Measurements from ENCODE around the gene SPDEF.

GRCh38 chr6:34560366-34561226 is 4.5 kb upstream of the SPDEF start:
- TF ChIP-seq CTCF (IDR thresholded peaks at IDR 0.05) (no peak), POLR2A (IDR thresholded peaks at IDR 0.05) (no peak)

All from heart left ventricle (tissue), 13 donors.